HepG2 (cell line): ENCODE results near the gene LSS. TPM values are rescaled to one million over a fixed set of nuclear protein-coding genes. Genes with fewer than 3 reads are reported as not detected.

Source experiments
- ATAC-seq: fragments of 200-7000 bp; cut with Tn5 transposase; 3 replicates; pipeline ENCODE4 v1.9.1; 2020; ENCODE audit warnings: mild to moderate bottlenecking, moderate library complexity
- BruUV-seq: library from RNA; stranded (reverse); fragments of 400-500 nt; replicated peaks from 2 replicates; lab custom pipeline; 2021; lab: Mats Ljungman, UMichigan
- CTCF ChIA-PET: fragments of 300-600 bp; formaldehyde crosslinking; extraction: SDS; loops from one replicate; lab custom pipeline; 2021; ENCODE audit warnings: low total read pairs, inconsistent platforms, low intra/inter-chr PET ratio; lab: Yijun Ruan, JAX
- POLR2A ChIA-PET: fragments of 350-600 bp; sonication (Branson Sonifier 250); formaldehyde crosslinking; loops from one replicate; lab custom pipeline; 2020; ENCODE audit warnings: antibody characterized with exemption, inconsistent platforms; lab: Yijun Ruan, JAX
- DNase-seq: peaks from one replicate; pipeline ENCODE4 v3.0.0-alpha.2; 2015; ENCODE audit warnings: low spot score
- FAIRE-seq: peaks from 3 replicates; lab custom pipeline; 2011; peaks lifted over from hg19 to GRCh38; lab: Jason Lieb, UNC
- H2AFZ ChIP-seq: one replicate; pipeline ENCODE4 v1.6.1; 2011; ENCODE audit warnings: low read length, inconsistent platforms
- H3K27ac ChIP-seq: fragments of 300-600 bp; 3 replicates; pipeline ENCODE4 v1.8.0; 2011; ENCODE audit warnings: mixed run types, mild to moderate bottlenecking, mixed read lengths, low read length, inconsistent platforms; ENCODE audit not compliant: insufficient read depth; ENCODE audit errors: extremely low read length
- H3K27me3 ChIP-seq, 2 experiments: fragments of 200-600 bp in 1 of 2; 2 replicates in 1 of 2; 3 replicates in 1 of 2; pipeline versions ENCODE4 v1.6.0 to v1.8.0; 2011; ENCODE audit warnings: low read length in 2 of 2, mild to moderate bottlenecking in 2 of 2, moderate library complexity in 2 of 2, inconsistent platforms in 1 of 2; ENCODE audit not compliant: insufficient read depth in 2 of 2, control insufficient read depth in 1 of 2
- H3K36me3 ChIP-seq, 2 experiments: fragments of 200-600 bp in 1 of 2; replicated peaks in 1 of 2; 2 replicates in 1 of 2; 3 replicates in 1 of 2; pipeline versions ENCODE4 v1.5.1 to v1.8.0; 2011; ENCODE audit warnings: low read length in 2 of 2, inconsistent platforms in 1 of 2; ENCODE audit not compliant: insufficient read depth in 2 of 2, control insufficient read depth in 1 of 2
- H3K4me1 ChIP-seq: 2 replicates; pipeline ENCODE4 v1.5.1; 2012; ENCODE audit warnings: low read length, inconsistent platforms; ENCODE audit not compliant: insufficient read depth
- H3K4me2 ChIP-seq: 2 replicates; pipeline ENCODE4 v1.6.0; 2011; ENCODE audit warnings: low read depth, low read length, inconsistent platforms
- H3K4me3 ChIP-seq, 3 experiments: fragments of 200-600 bp in 1 of 3; sonication (generic), shearing (Covaris generic) in 1 of 3; replicated peaks in 1 of 3; 2 replicates each; pipeline ENCODE4 v1.5.1; 2011 to 2016; ENCODE audit warnings: low read length in 3 of 3, inconsistent platforms in 2 of 3, low read depth in 2 of 3, mild to moderate bottlenecking in 2 of 3, control low read depth in 1 of 3, mixed read lengths in 1 of 3; ENCODE audit not compliant: insufficient read depth in 1 of 3
- H3K79me2 ChIP-seq: one replicate; pipeline ENCODE4 v1.6.1; 2011; ENCODE audit warnings: low read length, inconsistent platforms; ENCODE audit not compliant: insufficient read depth
- H3K9ac ChIP-seq: 2 replicates; pipeline ENCODE4 v1.6.0; 2011; ENCODE audit warnings: mild to moderate bottlenecking, low read depth, low read length, inconsistent platforms; ENCODE audit not compliant: insufficient read depth
- H3K9me3 ChIP-seq: 2 replicates; pipeline ENCODE4 v1.5.1; 2012; ENCODE audit warnings: mild to moderate bottlenecking, low read length
- H4K20me1 ChIP-seq: 2 replicates; pipeline ENCODE4 v1.6.0; 2011; ENCODE audit warnings: inconsistent platforms, mild to moderate bottlenecking, low read length, moderate library complexity; ENCODE audit not compliant: insufficient read depth
- KAT2B ChIP-seq: fragments of 150-350 bp; IDR thresholded peaks from 2 replicates; pipeline ENCODE4 v1.6.1; 2014; ENCODE audit warnings: low read depth, low read length, borderline replicate concordance
- TCF12 ChIP-seq, 2 experiments: fragments of 450-650 bp in 1 of 2; sonication (generic) in 1 of 2; formaldehyde crosslinking in 1 of 2; IDR thresholded peaks; 2 replicates each; pipeline versions ENCODE4 v1.6.1 to v1.8.0; 2017 to 2022; ENCODE audit warnings: antibody characterized with exemption in 1 of 2, mild to moderate bottlenecking in 1 of 2, missing genetic modification reagents in 1 of 2, moderate library complexity in 1 of 2
- ZFX ChIP-seq: sonication (generic); formaldehyde crosslinking; IDR thresholded peaks from 2 replicates; pipeline ENCODE4 v1.4.0; 2020; ENCODE audit warnings: mild to moderate bottlenecking, low read depth, missing genetic modification reagents, moderate library complexity
- ZNF256 ChIP-seq: sonication (generic); formaldehyde crosslinking; conservative IDR thresholded peaks from 2 replicates; pipeline ENCODE4 v1.4.0; 2020; ENCODE audit warnings: missing genetic modification reagents
- ZNF615 ChIP-seq: sonication (generic); formaldehyde crosslinking; IDR thresholded peaks from 2 replicates; pipeline ENCODE4 v1.5.0; 2020; ENCODE audit warnings: mild to moderate bottlenecking, missing genetic modification reagents, borderline replicate concordance
- ZNF629 ChIP-seq: sonication (generic); formaldehyde crosslinking; conservative IDR thresholded peaks from 2 replicates; pipeline ENCODE4 v1.5.0; 2020; ENCODE audit warnings: missing genetic modification reagents
- WGBS: methylation state at CpG from one replicate; pipeline ENCODE4 v1.1.6; 2017; ENCODE audit warnings: low lambda C conversion rate; 5-methylcytosine and 5-hydroxymethylcytosine counted together
- in situ Hi-C: cut with HindIII; loops from 2 replicates; pipeline ENCODE4 v1.10.0; 2017; ENCODE audit warnings: low pct_unique_long_range_greater_than_20kb; ENCODE audit not compliant: extremely low pct_ligation_motif_present
- intact Hi-C: fragments of 100-400 bp; cut with micrococcal nuclease; formaldehyde crosslinking; loops from one replicate; pipeline ENCODE4 v1.10.0; 2022; ENCODE audit not compliant: unreplicated experiment
- polyA plus RNA-seq, 8 experiments: library from polyadenylated mRNA; depleted of rRNA in 3 of 8; stranded (reverse) in 7 of 8; unstranded in 1 of 8; fragments of >200 nt; fragmentation: Illumina TruSeq in 4 of 8; extraction: Trizol in 4 of 8; gene quantifications; 2 replicates each; pipeline versions ENCODE4 v1.2.1 to v1.2.3, GENCODE V29; 2011 to 2016; ENCODE audit warnings: low read depth in 4 of 8, missing spikeins in 1 of 8, mixed read lengths in 1 of 8; ENCODE audit not compliant: insufficient read depth in 1 of 8
- total RNA-seq, 5 experiments: library from RNA; depleted of rRNA; stranded (reverse); fragments of >200 nt; fragmentation: Illumina TruSeq; extraction: Trizol; gene quantifications; 2 replicates each; pipeline ENCODE4 v1.2.3, GENCODE V29; 2016; ENCODE audit warnings: low read depth in 1 of 5
- TF ChIP-seq, protein P1 (sequence below): sonication (generic); formaldehyde crosslinking; IDR thresholded peaks from 2 replicates; pipeline ENCODE4 v1.4.0; 2020; ENCODE audit warnings: mild to moderate bottlenecking, missing genetic modification reagents

LSS gene
- total and polyA plus RNA-seq, 2 of the 13 experiments (the other 11 are each of a cell fraction or from before 2014, with no cell fraction given): 72.6 to 113 TPM

DNA sequence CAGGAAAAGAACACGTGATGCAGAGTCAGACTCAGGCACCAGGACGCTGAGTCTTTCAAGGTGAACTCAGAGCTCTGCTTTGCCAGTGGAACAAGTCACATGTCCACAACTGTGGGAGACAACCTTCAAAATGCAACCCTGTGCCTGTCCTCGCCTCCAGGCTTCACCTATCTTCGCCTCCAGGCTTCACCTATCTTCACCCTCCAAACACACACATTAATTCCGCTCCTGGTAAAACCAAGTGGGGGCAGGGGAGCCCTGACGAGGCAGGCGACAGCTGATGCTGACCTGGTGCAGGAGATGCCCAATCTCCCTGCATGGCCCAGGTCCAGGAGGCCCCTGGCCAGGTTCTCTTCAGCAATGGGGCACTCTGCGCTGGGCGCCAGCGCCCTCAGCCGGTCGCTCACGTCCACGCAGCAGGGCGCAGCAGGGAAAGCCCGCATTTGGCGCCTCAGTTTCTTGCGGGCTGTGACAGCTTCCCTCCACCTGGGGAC is 28.0 kb upstream of the LSS start:
- TF ChIP-seq KAT2B (no peak), ZNF629 (CRISPR knock-in tag) (no peak), ZNF256 (CRISPR knock-in tag) (no peak), ZNF615 (no peak), TCF12 (IDR thresholded peaks at IDR 0.05) (no peak), TCF12 (CRISPR knock-in tag; IDR thresholded peaks at IDR 0.05) (no peak), ZFX (no peak)
- TF ChIP-seq, protein P1, sequence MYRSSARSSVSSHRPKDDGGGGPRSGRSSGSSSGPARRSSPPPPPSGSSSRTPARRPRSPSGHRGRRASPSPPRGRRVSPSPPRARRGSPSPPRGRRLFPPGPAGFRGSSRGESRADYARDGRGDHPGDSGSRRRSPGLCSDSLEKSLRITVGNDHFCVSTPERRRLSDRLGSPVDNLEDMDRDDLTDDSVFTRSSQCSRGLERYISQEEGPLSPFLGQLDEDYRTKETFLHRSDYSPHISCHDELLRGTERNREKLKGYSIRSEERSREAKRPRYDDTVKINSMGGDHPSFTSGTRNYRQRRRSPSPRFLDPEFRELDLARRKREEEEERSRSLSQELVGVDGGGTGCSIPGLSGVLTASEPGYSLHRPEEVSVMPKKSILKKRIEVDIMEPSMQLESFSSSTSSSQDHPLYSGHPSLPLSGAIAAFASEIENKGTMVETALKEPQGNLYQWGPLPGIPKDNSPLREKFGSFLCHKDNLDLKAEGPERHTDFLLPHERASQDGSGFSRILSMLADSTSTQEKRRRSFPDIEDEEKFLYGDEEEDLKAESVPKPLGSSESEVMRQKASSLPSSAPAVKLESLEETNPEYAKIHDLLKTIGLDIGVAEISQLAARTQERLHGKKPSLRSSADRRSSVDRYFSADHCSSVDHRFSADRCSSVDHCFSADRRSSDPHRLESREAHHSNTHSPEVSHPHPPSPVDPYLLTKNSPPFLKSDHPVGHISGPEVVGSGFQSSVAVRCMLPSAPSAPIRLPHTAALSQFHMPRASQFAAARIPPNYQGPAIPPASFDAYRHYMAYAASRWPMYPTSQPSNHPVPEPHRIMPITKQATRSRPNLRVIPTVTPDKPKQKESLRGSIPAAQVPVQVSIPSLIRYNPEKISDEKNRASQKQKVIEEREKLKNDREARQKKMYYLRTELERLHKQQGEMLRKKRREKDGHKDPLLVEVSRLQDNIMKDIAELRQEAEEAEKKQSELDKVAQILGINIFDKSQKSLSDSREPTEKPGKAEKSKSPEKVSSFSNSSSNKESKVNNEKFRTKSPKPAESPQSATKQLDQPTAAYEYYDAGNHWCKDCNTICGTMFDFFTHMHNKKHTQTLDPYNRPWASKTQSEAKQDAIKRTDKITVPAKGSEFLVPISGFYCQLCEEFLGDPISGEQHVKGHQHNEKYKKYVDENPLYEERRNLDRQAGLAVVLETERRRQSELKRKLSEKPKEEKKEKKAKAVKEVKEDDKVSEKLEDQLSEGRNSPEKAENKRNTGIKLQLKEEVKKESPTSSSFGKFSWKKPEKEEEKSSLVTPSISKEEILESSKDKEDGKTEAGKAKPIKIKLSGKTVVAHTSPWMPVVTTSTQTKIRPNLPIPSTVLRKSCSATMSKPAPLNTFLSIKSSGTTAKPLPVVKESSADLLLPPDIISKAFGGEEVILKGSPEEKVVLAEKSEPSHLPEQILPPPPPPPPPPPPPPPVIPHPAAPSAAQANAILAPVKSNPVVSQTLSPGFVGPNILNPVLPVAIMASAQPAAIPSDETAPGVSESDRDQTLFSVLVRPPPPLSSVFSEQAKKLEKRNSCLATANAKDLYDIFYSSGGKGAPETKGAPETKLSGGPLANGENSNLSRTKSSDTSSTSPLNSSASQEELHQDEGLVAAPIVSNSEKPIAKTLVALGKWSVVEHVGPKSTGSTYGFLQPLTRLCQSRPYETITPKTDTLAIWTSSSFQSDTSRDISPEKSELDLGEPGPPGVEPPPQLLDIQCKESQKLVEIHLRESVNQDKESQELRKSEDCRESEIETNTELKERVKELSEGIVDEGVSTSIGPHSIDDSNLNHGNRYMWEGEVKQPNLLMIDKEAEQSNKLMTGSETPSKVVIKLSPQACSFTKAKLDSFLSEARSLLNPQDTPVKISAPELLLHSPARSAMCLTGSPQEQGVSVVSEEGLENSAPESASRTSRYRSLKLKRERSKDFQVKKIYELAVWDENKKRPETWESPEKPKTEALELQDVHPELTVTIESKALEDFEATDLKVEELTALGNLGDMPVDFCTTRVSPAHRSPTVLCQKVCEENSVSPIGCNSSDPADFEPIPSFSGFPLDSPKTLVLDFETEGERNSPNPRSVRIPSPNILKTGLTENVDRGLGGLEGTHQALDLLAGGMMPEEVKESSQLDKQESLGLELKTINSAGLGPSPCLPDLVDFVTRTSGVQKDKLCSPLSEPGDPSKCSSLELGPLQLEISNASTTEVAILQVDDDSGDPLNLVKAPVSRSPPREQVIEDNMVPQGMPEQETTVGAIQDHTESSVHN (CRISPR knock-in tag): no peak
- TF ChIP-seq, all 625 proteins: peak for 0

More for the DNA sequence above, 28.0 kb upstream of the LSS start:
- WGBS: 98% methylated on average over 18 of the region's 18 CpGs
- H3K27ac ChIP-seq: no peak overlapping the region
- no peak overlapping the region for H3K4me2 ChIP-seq
- no peaks in the 10 kb centered on the region for H3K27me3 ChIP-seq
- ATAC-seq (no peak), DNase-seq (no peak), FAIRE-seq (no peak)
- no peaks in the 10 kb centered on the region for H3K9me3 ChIP-seq
- H3K36me3 ChIP-seq: peaks cover 31 to 82% of the 10 kb centered on the region in 2 experiments; a peak in 4 of 5 replicates
- H3K4me3 ChIP-seq: no peak overlapping the region
- ChIA-PET CTCF (no interaction called here), POLR2A (no interaction called here)
- H3K79me2 ChIP-seq: no peaks in the 10 kb centered on the region
- no TSS peak for BruUV-seq
- H2AFZ ChIP-seq: no peak overlapping the region
- no peak overlapping the region for H3K9ac ChIP-seq
- in situ Hi-C loops (no loop called here), intact Hi-C loops (no loop called here)
- H4K20me1 ChIP-seq: no peaks in the 10 kb centered on the region
- peaks cover 15% of the 10 kb centered on the region for H3K4me1 ChIP-seq
